HPDE6-E6E7 (cell line): ENCODE data around the gene PHYHIPL.
"Not testable (repeated sequence)": the region's sequence is repeated elsewhere in the genome, so short reads cannot be mapped to it uniquely, and the experiment has no call there.

Experiments used
- DNase-seq: peaks from one replicate; pipeline ENCODE4 v3.0.0; 2011; ENCODE audit warnings: missing footprints; ENCODE audit errors: extremely low spot score

The PHYHIPL gene

GRCh38 chr10:59190332-59190731 is 13.9 kb downstream of the PHYHIPL start:
- DNase-seq = no peak

GRCh38 chr10:59206204-59206720 is 29.8 kb downstream of the PHYHIPL start:
- DNase-seq = no peak

- DNase-seq = no peak
Measured at GRCh38 chr10:59212301-59212798, 35.9 kb downstream of the PHYHIPL start.

GRCh38 chr10:59214160-59214559 is 37.7 kb downstream of the PHYHIPL start:
- DNase-seq = no peak

- DNase-seq = no peak
Measured at GRCh38 chr10:59216178-59216869, 39.9 kb downstream of the PHYHIPL start.

DNA sequence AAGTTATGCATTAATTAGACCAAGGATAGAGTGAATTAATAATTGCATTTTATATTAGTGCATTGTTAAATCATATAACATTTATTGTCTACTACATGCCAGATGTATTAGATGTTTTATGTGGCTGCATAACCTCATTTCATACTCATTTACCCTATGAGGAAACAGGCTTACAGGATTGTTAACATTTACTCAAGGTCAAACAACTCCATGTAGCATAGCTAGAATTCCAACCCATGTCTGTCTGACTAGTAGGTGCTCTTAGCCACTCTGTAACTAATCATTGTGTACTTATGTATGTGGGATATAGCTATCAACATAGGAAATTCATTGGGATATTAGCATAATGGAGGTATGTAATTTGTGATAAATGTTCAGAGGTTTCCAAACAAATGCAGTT is 46.3 kb downstream of the PHYHIPL start:
- no peak for DNase-seq

GRCh38 chr10:59223597-59223996 is 47.2 kb downstream of the PHYHIPL start:
- not testable (repeated sequence) for DNase-seq

DNA sequence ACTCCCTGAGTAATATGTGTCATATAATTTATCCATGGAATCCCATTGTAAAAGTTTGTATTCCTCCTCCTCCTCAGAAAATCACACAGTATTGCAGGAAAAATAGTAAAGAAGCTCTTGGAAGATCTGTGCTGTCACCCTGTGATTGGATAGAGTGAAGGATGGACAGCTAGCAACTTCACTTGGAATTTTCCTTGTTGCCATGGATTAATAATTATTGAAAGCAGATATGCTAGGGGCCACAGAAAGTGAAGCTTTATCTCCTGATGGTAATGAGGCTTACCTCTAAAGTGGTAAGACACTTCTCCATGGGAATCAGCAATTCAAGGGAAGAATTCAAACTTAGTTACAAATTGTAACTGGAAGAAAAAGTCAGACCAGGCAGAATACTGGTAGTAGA is 48.8 kb downstream of the PHYHIPL start:
- no peak for DNase-seq

DNA sequence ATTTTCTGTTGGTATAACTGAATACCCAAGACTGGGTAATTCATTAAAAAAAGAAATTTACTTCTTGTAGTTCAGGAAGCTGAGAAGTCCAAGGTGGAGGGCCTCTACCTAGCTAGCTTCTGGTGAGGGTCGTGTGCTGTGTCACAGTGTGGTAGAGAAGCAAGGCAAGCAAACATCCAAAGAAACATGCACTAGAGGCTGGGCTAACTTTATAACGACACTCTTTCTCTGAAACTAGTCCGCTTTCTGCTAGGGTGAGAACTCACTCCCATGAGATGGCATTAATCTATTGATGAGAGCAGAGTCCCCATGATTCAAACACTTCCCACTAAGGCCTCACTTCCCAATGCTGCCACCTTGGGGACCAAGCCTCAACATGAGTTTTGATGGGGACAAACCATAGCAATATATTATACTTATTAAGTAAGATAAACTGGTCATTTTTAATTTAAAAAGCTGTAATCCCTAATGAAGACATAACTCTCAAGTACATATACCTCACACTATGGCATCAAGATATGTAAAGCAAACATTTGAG is 50.8 kb downstream of the PHYHIPL start:
- DNase-seq = no peak

DNA sequence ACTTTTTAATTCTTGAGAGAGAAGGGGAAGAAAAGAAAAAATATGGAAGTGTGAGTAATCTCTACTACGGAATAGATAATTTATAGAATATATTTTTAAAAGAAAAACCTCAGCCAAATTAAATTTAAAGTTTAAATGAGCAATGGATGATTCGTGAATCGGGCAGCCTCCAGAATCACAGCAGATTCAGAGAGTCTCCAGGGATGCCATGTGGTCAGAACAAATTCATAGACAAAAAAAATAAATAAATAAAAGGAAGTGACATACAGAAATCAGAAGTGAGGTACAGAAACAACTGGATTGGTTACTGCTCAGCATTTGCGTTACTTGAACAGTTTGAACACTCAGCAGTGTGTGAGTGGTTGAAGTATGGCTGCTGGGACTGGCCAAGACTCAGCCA is 53.0 kb downstream of the PHYHIPL start:
- no peak for DNase-seq

DNA sequence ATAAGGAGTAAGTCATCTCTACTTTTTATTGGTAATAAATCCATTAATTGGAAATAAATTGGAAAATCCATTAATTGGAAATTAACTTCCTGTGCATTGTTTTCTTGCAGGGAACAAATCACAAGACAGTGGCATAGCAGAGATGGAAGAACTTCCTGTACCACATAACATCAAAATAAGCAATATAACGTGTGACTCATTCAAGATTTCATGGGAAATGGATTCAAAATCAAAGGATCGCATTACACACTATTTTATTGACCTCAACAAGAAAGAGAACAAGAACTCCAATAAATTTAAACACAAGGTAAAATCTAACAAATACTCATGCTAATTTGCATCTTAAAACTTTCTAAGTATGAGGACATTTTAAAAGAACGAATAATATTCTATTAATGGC is 57.8 kb downstream of the PHYHIPL start:
- DNase-seq = no peak

DNA sequence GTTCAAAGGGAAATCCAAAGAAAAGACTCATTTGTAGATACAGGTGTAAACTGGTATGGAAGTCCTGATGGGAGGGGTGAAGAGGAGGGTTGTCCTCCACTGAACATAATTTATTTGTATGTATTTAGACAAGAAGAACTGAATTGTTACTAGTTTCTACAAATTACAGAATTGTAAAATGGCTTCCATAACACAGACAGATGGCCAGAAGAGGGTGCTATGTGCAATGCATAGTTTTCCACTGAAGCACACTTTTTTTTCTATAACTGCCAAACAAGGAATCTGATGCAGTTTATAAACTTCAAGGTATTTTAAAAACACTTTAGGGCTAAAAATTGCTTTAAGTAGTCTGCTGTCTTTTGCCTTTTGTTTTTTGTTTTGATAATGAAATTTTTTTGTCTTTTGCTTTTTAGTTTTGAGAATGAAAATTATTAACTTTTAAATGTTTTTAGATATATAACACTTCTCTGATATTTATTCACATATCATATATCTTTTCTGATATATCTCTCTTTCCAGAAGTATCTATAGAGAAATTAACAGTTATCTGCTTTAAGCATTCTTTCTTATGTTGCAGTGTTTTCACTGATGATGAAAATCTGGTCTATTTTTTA is 58.5 kb downstream of the PHYHIPL start:
- DNase-seq = no peak

DNA sequence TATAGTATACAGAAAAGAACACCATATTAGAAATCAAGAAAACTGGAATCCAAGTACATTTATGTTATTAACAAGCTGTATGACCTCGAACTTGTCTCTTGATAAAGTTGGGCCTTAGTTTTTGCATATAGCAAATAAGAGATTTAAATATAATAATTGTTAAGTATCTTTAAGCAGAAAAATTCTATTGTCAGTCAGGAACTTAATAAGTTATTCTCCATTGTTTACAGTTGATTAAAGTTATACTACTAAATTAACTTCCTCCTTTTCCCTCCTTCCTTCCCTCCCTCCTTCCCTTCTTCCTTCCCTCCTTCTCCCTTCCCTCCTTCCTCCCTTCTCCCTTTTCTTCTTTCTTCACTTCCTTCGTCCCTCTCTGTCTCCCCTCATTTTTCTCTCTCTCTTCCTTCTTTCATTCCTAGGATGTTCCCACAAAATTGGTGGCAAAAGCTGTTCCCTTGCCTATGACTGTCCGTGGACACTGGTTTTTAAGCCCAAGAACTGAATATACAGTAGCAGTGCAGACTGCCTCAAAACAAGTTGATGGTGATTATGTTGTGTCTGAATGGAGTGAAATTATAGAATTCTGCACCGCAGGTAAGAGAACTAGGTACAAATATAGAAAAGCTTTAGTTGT is 59.7 kb downstream of the PHYHIPL start:
- no peak for DNase-seq

DNA sequence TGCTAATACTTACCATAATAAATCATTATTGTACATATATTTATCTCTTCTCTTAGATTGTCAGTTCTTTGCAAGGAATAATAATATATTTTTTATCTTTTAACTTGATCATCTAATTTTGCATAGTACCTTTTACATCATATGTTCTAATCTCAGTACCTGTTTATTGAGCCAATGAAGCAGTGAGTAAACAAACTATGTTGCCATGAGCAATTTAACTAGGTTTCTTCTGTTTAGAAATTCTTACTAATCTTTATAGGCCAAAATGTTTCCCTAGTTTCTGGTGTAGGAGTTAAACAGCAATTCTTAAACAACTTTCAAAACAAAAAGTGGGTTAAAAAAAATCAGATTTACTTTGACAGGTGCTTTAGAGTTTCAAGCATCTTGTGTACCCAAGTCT is 61.3 kb downstream of the PHYHIPL start:
- no peak for DNase-seq

DNA sequence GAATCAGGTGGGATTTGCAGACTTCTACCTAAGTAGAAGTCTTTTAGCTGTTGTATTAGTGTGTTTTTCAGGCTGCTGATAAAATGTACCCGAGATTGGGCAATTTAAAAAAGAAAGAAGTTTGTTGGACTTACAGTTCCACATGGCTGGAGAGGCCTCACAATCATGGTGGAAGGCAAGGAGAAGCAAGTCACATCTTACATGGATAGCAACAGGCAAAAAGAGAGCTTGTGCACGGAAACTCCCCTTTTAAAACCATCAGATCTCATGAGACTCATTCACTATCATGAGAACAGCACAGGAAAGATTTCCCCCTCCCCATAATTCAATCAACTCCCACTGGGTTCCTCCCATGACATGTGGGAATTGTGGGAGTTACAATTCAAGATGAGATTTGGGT is 62.7 kb downstream of the PHYHIPL start:
- DNase-seq = not testable (repeated sequence)

- DNase-seq = no peak
Measured at GRCh38 chr10:59240582-59241183, 64.2 kb downstream of the PHYHIPL start.

GRCh38 chr10:59242057-59242456 is 65.6 kb downstream of the PHYHIPL start:
- DNase-seq = no peak

DNA sequence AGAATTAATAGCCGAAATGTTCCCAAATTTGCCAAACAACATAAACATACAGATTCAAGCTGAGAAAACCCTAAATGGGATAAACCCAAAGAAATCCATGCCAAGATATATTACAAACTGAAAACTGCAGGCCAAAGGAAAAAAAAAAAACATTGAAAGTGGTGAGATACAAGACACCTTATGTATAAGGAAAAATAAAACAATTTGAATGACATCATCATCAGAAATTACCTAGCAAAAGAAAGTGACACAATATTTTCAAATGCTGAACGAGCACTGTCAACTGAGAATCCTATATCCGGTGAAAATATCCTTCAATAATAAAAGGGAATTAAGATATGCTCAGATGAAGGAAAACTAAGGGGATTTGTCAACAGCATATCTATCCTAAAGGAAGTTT is 66.5 kb downstream of the PHYHIPL start:
- DNase-seq = no peak

DNA sequence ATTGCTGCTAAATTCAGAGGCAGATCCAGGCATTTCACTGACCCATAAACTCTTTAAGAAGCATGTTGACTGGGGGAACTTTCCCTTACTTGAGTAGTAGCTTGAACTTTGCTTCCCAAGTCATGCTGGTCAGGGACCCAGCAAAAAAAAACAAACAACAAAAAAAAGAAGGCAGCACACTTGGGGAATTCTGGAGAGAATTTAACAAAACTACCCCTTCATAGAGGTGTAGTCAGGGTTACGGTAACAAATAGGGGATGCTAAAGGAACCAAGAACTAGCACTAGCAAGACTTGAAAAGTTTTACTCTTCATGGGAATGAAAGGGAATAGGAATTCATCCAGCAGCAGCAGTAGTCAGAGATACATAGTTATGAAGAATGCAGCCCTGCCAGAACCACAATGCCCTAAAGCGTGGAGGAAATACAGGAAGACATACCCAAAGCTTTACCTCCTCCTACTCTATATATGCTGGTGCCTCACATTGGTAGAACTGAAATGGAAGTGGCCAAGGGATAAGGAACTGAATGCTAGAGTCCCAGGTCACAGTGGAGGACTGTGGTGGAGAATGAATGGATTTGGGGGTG is 67.3 kb downstream of the PHYHIPL start:
- DNase-seq = no peak

- DNase-seq = no peak
Measured at GRCh38 chr10:59244871-59245270, 68.4 kb downstream of the PHYHIPL start.

GRCh38 chr10:59245686-59246085 is 69.2 kb downstream of the PHYHIPL start:
- no peak for DNase-seq

GRCh38 chr10:59252491-59252890 is 76.0 kb downstream of the PHYHIPL start:
- DNase-seq = no peak
